NCI-H2171 treated with DMSO at 0.1 percent for 48 hours (cell line): ENCODE results near the gene PPM1E.

Experiments
- DNase-seq: peaks from one replicate; lab custom pipeline; 2025; lab: John Stamatoyannopoulos, UW

PPM1E gene

GRCh38 chr17:58996968-58997367, 241.3 kb downstream of the PPM1E start:
- no peak for DNase-seq

- no peak for DNase-seq
These were observed 242.3 kb downstream of the PPM1E start for GRCh38 chr17:58997756-58998553.

- DNase-seq, result no peak
These were observed 243.2 kb downstream of the PPM1E start for GRCh38 chr17:58998871-58999270.

GRCh38 chr17:58999500-58999899, 243.8 kb downstream of the PPM1E start:
- no peak for DNase-seq

GRCh38 chr17:59000022-59000421, 244.4 kb downstream of the PPM1E start:
- DNase-seq, result no peak

- no peak for DNase-seq
These were observed 245.6 kb downstream of the PPM1E start for GRCh38 chr17:59001158-59001814.

GRCh38 chr17:59002126-59002525, 246.5 kb downstream of the PPM1E start:
- DNase-seq, result no peak

- no peak for DNase-seq
These were observed 247.2 kb downstream of the PPM1E start for GRCh38 chr17:59002848-59003247.

GRCh38 chr17:59003860-59004259, 248.2 kb downstream of the PPM1E start:
- no peak for DNase-seq

- peak; percentile 80 for DNase-seq
These were observed 248.9 kb downstream of the PPM1E start for GRCh38 chr17:59004338-59005111.

- no peak for DNase-seq
These were observed 252.3 kb downstream of the PPM1E start for GRCh38 chr17:59007995-59008394.

- DNase-seq, result no peak
These were observed 253.1 kb downstream of the PPM1E start for GRCh38 chr17:59008737-59009136.

- no peak for DNase-seq
These were observed 254.4 kb downstream of the PPM1E start for GRCh38 chr17:59010026-59010425.

GRCh38 chr17:59011975-59012374, 256.3 kb downstream of the PPM1E start:
- no peak for DNase-seq

GRCh38 chr17:59018019-59018418, 262.4 kb downstream of the PPM1E start:
- DNase-seq, result no peak

- DNase-seq, result no peak
These were observed 269.3 kb downstream of the PPM1E start for GRCh38 chr17:59024916-59025315.

- no peak for DNase-seq
These were observed 270.7 kb downstream of the PPM1E start for GRCh38 chr17:59026176-59026939.

GRCh38 chr17:59027750-59028149, 272.1 kb downstream of the PPM1E start:
- no peak for DNase-seq

GRCh38 chr17:59028328-59028727, 272.7 kb downstream of the PPM1E start:
- DNase-seq, result no peak

- no peak for DNase-seq
These were observed 275.2 kb downstream of the PPM1E start for GRCh38 chr17:59030811-59031210.
